DOHH2 (cell line): ENCODE data around the gene CHCHD4.

Experiments used
- CTCF ChIP-seq: fragments of 200-600 bp; sonication (generic); IDR thresholded peaks from one replicate; pipeline ENCODE4 v1.5.1; 2014; ENCODE audit warnings: antibody characterized with exemption, mild to moderate bottlenecking, low read depth, low read length; ENCODE audit not compliant: poor library complexity, severe bottlenecking
- EZH2phosphoT487 ChIP-seq: fragments of 200-600 bp; sonication (generic); IDR thresholded peaks from 2 replicates; pipeline ENCODE4 v1.6.1; 2017; ENCODE audit warnings: borderline replicate concordance, mild to moderate bottlenecking, antibody characterized with exemption, low read length, moderate library complexity, mixed read lengths

GRCh38 chr3:14130707-14131106 lies 6.0 kb upstream of the CHCHD4 start:
- no peak for TF ChIP-seq CTCF
- TF ChIP-seq EZH2phosphoT487, result no peak
